ENCODE results near the gene OR10H5.
"Not testable (repeated sequence)": the region's sequence is repeated elsewhere in the genome, so short reads cannot be mapped to it uniquely, and the experiment has no call there.

OR10H5 gene

GRCh38 chr19:15843894-15844222 is 56.4 kb downstream of the OR10H5 start:
- DNase-seq (ENCODE audit: low spot score): not testable (repeated sequence)

GRCh38 chr19:15846923-15847322 is 59.5 kb downstream of the OR10H5 start:
- no peak for DNase-seq (ENCODE audit: low spot score)

- DNase-seq (ENCODE audit: low spot score): no peak
These were observed 62.9 kb downstream of the OR10H5 start for GRCh38 chr19:15850385-15850784.

Measured in SK-N-DZ (cell line).